Measurements from ENCODE around the gene JAKMIP1.

JAKMIP1 gene

DNA sequence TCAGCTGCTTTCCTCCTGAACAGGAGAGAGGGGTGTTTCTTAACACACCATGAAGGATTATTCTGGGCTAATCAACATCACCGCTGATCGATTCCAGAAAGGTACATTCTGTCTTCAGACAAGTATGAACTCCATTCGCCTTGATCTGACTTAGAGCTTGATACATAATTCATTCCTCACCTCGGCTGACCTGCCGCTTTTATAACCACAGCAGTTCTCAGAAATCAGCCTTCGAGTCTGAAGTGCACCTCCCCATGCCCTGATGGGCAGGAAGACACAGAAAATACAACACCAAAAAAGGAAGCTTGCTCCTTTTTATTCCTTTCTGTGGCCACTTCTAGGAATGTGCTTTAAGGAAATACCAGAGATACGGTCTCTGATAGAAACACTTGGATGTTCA, 85.7 kb downstream of the JAKMIP1 start:
- DNase-seq = no peak

DNA sequence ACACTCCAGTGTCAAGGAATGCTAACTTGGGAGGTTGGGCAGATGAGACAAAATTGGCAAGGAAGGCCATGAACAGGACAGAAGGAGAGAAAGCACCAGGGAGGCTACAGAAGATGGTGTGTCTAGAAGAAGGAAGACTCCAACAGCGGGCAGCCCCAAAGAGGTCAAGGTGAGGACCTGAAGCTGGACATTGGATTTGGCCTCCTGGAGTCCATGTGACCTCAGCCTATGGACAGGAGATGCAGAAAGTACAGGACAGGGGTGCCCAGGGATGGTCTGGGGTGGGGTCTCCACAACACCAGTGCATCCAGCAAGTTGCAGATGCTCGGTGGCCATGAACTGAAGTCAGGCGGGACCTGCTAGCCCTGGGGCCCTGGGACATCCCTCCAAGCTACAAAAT, 86.2 kb downstream of the JAKMIP1 start:
- DNase-seq = no peak

DNA sequence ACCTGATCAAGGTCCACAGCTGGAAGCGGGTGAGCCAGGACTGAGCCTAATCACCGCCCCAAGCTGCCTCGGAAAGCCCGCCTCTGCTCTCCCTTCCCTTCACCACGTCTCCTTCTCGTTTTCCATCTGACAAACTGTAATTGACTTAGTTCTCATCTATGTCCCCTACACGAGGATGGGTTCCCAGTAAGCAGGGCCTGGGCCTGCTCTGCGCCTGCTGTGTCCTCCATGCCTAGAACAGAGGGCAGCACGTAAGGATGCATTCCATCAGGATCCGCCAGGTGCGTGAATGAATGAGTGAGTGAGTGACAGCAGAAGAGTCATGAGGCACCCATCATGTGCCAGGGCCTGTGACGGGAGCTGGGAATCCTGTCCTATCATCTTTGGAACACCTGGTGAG, 86.7 kb downstream of the JAKMIP1 start:
- no peak for DNase-seq

DNA sequence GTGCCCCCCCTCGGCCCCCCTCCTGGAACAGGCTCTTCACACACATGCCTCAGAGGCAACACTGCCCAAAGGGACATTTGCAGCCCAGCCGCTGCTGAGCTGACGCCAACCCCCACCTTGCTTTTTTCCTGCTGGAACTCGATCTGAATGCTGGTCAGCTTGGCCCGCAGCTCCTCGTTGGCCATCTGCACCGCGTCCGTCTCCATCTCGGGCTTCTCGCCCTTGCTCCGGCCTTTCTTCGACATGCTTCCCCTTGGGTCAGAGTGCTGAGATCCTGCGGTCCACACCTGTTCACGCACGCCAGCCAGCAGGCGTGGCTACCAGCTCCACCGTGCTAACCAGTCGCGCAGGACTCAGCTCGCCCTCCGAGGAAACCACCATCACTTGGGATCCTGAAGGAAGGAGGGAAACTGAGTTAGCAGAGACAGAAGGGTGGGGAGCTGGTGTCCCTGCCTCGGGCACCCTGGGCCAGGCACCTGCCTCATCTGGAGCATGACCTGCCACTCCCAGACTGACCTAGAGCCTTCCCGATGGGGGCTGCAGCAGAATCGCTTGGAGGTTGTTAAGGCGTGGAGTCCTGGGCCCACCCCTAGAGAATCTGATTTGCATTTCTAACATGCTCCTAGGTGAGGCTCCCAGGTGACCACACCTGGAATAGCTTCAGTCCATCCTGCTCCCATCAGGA, 87.6 kb downstream of the JAKMIP1 start:
- no peak for DNase-seq

DNA sequence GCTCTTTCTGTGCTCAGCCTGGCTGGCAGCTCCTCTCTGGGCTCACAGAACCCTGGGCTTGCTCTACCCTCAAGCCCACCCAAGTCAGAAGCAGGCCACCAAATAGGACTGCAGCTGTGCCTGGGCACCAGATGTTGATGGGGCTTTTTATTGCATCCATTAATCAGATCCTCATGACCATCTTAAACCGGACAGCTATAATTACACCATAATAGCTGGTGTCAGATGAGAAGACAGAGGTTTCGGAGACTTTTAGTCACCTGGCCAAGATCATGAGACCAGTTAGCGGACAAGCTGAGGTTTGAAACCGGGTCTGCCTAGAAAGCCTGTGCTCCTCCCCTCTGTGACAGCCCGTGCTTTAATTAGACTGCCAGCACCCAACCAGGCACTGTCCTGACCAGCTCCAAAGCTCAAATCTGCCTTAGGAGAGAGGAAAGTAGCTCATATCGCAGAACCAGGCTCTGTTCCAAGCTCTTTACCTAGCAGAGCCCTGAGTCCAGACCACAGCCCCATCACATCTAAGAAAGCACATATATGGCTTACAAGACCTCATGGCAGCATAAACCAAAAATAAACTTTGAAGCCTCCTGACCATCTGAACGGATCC, 88.9 kb downstream of the JAKMIP1 start:
- DNase-seq = no peak

DNA sequence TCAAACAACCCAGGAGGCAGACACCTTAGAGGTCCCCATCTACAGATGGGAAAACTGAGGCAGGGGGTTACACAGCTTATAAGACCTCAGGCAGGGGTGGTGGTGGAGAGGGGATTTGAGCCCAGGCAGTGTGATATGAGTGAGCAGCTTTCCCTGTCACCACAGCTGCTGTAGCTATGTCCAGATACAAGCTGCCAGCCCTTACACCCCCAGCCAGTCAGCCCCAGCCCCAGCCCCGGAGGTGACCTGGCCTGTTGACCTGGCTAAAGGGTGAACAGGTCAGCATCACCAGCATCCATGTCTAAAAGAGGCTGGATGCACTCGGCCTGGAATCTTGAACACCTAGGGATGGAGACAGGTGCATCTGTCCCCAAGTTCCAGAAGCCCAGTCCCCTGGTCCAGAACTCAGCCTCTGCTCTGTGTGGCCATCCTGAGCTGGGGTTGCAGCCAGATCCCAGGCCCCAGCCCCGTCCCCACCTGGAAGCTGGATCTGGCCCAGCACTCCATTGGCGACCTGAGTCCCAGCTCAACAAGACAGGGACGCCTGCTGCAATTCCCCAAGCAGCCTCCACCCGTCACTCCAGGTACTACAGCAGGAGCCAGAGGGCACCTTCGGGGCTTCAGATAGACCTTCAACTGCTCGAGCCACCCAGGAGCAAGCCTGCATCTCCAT, 89.5 kb downstream of the JAKMIP1 start:
- DNase-seq = no peak

DNA sequence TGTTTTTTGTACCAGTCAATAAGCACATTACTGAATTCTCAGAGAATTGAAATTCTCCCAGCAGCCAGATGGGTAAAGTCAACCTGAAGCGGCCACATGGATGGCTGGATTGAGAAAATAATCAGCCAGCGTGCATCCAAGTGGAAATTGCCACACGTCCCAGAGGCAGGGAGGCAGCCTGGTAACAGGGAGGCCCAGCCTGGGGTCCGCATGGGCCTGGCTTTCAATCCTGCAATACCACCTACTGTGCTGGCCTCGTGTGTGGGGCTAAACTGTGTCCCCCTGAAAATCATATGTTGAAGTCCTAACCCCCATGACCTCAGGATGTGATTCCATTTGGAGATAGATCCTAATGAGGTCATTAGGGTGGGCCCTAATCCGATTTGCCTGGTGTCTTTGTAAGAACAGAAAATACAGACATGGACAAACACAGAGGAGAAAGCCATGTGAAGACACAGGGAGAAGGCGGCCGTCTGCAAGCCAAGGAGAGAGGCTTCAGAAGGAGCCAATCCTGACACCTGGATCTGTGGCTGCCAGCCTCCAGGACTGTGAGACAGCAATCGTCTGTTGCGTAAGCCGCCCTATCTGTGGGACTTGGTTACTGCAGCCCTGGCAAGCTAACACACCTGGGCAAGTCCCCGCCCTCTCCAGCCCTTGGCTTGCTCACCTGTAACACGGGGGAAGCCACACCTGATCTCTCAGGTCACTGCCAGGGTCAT, 90.3 kb downstream of the JAKMIP1 start:
- DNase-seq = no peak

DNA sequence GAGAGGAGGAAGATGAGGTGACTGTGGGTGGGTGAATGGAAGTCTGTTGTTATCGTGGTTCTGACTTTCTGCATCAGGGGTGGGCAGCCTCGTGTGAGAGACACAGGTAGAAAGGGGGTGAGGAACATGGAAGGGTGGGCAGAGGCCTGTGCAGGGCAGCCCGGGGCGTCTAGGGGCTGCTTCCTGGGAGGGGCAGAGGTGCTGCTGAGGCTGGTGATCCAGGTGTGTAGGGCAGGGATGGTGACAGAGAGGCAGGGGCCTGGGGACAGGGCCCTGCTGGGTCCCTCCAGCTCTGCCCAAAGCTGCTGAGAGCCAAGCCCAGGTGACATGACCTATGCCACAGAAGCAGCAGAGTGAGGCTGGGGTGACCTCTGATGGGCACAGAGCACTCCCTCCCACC, 92.5 kb downstream of the JAKMIP1 start:
- DNase-seq = no peak

DNA sequence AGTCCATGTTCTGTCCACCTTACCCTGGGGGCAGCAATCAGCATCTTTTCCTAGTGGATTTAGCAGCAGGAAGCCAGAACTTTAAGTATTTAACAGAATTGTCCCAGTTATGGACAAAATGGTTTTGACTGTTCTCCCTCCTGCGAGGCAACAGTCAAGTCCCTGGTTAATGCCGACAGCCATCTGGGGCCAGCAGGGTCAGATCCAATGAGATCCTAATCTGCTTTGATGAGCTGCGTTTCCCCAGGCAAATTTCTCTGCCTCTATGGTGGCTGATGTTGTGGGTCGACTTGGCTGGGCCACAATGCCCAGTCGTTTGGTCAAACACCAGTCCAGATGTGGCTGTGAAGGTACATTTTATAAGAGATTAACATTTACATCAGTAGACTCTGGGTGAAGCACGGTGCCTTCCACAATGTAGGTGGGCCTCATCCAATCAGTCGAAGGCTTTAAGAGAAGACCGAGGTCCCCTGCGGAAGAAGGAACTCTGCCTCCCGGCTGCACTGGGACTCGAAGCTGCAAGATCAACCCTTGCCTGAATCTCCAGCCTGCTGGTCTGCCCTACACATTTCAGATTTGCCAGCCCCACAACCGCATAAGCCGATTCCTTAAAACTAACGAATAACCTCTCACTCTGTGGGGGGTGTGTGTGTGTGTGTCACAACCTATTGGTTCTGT, 93.1 kb downstream of the JAKMIP1 start:
- DNase-seq = no peak

DNA sequence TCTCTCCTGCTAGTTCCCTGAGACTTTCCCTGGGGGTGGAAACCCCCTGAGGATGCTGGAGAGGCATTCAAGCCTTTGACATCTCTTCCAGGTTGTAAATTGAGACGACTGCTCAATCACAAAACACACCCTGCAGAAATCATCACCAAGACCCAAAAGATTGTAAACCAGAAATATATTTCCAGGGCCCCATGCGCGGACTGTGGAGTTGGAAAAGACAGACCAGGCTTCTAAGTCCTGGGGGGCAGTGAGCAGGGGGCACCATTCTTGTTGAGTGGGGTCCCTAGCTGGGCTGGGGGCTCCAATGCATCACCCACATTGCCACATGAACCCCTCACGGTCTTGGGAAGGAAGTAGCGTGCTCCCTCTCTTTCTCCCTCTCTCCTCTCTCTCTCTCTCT, 94.2 kb downstream of the JAKMIP1 start:
- no peak for DNase-seq

DNA sequence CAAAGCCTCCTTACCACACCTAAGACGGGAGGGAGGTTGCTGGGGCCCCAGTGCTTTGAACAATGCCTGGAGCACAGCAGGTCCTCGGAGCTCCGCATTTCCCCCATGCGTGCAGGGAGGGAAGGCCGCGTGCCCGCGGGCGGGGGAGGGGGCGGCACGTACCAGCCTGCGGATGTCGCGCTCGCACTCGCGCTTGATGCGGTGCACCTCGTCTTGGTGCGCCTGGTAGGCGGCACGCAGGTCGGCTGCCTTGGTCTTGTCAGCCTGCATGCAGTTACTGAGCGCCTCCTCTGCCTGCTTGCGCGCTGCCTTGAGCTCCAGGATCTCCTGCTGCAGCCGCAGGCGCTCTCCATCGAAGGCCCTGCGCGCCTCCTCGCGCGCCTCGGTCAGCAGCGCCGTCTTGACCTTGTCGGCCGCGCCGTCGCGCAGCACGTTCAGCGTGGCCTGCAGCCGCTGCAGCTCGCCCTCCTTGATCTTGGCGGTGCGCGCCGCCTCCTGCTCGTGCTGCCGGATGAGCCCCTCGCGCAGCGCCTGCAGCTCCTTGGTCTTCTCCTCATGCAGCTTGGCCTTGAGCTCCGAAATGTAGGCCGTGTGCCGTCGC, 94.9 kb downstream of the JAKMIP1 start:
- no peak for DNase-seq

DNA sequence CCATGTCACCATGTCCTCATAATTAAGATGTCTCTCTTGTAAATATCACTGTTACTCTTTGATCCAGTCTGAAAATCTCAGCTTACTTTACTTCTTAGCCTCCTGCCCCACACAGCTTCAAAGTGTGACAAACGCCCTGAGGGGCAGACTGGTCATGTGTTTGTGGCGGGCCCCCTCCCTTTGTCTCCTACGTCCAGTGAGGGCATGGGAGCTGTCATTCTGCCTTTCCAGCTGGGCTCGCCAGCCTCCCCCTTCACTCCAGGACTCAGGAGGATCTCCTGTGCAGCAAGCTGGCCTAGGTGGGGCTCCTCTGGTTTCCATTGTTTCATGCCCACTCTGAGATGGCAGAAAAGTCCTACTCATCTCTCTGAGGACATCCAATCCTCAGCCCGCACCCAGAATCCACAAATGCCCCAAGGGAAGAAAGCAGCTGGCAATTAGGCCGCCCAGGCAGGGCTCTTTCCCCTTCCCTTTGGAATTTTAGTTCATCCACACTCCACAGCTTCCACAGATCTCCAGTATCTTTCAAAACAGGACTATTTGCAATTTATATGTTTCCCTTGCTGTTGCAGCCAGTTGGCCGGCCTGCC, 95.7 kb downstream of the JAKMIP1 start:
- DNase-seq = no peak

DNA sequence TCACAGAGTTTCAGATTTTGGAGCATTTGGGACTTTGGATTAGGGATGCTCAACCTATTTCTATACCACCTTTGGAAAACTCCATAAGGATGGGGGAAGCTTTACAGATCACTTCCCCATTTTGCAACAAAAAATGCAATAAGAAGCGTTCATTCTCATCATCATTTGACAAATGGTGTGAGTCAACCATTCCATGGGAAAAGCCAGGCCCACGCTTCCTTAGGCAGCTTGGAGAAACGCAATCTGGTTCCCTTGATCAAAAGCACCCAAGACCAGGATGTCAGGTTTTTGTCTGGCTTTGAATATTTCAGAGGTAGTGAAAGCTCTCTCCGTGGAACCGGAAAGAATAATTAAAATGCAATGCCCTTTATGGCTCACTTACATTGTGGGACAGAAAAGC, 102.8 kb downstream of the JAKMIP1 start:
- no peak for DNase-seq

DNA sequence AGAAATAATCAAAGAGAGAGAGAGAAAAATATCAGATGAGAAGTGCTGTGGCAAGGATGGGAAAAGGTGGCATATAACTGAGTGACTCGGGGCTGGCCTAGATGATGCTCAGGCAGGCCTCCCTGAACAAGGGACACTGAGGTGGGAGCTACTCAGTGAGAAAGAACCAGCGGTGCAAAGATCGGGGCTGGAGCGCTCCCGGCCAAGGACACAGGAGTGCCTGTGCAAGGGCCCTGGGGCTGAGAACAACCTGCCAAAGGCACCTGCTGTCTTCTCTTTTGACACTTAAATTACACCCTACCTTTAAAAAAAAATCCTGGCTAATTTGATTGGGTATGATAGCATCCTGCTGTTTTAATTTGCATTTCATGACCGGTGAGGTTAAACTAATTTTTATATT, 104.5 kb downstream of the JAKMIP1 start:
- no peak for DNase-seq

DNA sequence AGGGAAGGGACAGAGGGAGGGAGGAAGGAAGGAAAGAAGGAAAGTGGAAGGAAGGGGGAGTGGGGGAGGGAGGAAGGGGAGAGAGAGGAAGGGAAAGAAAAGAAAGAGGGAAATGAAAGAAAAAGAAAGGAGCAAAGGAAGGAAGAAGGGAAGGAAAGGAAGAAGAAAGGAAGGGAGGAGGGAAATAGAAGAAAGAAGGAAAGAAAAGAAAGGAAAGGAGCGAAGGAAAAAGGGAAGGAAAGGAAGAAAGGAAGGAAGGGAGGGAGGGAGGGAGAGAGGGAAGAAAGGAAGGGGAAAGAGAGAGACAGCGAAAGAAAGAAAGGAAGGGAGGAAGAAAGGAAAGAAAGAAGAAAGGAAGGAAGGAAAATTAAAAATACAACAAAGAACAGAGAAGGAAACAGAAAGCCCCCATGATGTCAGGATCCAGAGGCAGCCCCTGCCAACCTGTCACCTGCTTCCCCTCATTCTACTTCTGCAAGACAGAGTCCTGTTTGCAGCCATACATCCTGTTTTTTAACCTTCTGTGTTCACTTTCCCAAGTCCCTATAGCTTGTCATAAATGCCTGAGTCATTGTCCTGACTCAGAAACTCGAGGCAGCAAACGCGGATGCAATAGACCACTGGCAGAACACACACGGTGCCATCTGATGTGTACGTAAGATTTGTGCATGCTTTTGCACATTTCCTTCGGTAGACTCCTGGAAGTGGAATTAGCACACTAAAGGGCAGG, 105.2 kb downstream of the JAKMIP1 start:
- DNase-seq = no peak

DNA sequence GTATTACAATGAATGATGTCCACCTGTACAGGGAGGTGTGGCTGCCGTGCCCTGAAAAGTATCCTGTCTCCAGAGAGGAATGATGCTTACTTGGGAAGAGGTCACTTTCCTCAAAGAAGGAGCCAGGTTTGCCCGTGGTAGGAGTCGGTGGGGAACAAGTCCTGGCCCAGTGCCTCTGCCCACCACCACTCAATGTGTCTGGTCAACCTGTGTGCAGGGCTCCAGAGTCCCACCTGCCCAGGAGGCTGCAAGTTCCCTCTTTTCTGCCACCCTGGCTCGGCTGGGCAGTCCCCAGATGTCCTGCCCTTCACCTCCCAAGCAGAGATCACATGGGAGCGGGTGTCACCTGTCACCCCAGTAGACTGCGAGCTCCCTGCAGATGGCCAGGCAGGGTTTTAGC, 106.7 kb downstream of the JAKMIP1 start:
- DNase-seq = no peak

DNA sequence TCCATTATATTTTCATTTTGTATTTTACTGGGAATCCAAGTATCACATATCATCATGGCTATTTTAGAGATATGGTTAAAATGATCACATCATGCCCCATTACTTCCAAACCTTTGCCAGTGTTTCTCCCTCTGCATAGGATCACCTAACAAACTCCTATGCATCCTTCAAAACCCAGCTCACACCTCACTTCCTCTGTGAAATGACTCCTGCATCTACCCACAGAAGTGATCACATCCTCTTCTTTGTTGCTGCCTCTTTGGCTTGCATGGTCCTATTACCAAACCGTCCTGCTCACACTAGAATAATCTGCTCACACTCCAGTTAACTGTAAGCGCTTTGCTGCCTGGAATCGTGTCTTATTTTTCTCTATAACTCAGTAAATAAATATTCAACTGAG, 107.4 kb downstream of the JAKMIP1 start:
- no peak for DNase-seq

DNA sequence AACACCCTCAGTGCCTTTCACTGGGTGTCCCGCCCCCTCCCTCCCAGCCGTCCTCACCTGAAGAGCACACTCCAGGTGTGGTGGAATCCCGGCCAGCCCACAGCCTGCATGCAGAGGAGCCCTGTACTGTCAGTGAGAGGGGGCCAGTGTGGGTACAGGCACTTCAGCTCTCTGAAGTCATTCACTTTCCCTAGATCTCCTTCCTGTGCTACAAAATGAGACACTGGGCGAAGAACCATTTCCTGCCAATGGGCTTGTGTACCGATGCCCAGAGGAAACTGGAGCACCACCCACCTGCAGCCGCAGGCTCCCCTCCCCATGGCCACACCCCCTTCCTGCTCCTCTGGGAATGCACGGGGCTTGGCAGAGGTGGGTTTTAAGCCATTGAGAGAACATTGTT, 108.2 kb downstream of the JAKMIP1 start:
- no peak for DNase-seq

DNA sequence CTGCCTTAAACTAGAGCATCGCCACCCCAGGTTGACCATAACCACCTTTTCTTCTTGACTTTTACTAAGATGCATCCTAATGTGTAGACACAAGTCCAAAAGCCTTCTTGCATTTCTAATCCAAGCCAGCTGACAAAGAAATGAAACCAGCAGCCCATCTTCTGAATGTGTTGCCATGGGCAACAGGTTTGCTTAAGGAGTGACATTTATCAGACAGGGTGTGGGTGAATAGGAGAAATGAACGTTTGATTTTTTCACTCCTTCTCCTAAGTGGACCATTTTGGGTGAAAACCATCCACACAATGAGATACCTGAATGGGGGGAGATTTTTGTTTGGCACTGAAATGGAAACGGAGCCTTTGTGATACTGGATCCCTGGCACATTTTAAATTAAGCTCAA, 109.4 kb downstream of the JAKMIP1 start:
- DNase-seq = no peak

DNA sequence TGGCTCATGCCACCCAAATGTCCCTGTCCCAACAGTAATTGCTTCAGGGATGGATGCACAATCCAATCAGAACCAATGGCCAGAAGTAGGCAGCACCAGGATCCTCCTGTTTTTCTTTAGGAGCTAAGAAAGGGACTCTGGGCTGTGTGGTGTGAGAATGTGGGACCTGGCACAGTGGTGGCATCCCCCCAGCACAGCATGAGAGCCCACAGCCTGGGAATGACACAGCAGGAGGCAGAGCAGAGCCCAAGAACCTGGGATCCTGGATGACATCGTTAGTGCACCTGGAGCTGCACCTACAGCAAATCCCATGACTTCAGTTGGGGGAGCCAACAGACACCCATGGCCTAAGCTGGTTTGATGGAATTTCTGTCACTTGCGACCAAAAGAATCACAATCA, 111.4 kb downstream of the JAKMIP1 start:
- no peak for DNase-seq

DNA sequence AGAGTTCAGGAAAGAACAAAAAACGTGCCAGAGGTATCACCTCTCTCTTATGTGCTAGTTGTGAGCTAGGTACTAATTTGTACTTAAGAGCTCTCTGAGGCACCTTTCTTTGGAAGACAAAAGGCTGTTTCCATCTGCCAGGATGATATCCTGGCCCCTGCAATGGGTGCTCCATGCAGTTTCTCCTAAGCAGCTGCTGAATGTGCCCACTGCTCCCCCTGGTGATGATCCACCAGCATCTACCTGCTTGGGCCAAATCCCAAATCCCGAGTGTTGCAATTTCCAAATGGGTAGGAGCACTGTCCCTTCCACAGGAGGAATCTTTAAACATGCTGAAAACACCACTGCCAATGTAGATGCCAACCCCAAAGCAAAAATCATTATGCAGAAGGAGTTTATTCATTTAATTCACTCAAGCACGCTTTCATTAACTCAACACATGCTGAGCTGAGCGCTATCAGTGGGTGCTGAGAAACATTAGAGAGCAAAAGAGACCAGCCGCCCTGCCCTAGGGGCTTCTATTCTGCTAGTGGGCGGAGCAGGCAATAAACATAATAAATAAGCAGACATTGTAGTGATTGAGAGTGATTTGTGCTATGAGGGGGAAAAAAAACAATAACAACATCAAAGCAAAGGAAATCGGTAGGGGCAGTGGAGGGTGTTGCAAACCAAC, 112.5 kb downstream of the JAKMIP1 start:
- no peak for DNase-seq

Measured in NCI-H1048 (cell line).